ENCODE data around the gene FEZ2. TPM values are rescaled to one million over a fixed set of nuclear protein-coding genes. Genes with fewer than 3 reads are reported as not detected.

Gene FEZ2
- total and polyA plus RNA-seq, 2 of the 13 experiments (the other 11 are each of a cell fraction or from before 2014, with no cell fraction given) = 42.5 to 59.1 TPM

GRCh38 chr2:36613801-36614200, 15.8 kb upstream of the FEZ2 start:
- Histone ChIP-seq H4K20me1 (ENCODE audit: insufficient read depth, low read length) (no peaks in the 10 kb centered on the region), H3K9ac (ENCODE audit: insufficient read depth, low read depth, low read length) (no peak overlapping the region), H2AFZ (ENCODE audit: low read length) (no peak overlapping the region), H3K4me2 (ENCODE audit: low read depth, low read length) (no peak overlapping the region), H3K4me1 (ENCODE audit: insufficient read depth, low read length) (no peaks in the 10 kb centered on the region), H3K79me2 (ENCODE audit: insufficient read depth, low read length) (no peaks in the 10 kb centered on the region), H3K4me3 (replicated peaks in 1 of 3; ENCODE audit: insufficient read depth in 1 of 3, low read depth in 2 of 3, low read length in 3 of 3) (no peak overlapping the region), H3K27me3 (ENCODE audit: control insufficient read depth in 1 of 2, insufficient read depth in 2 of 2, low read length in 2 of 2) (no peaks in the 10 kb centered on the region), H3K36me3 (replicated peaks in 1 of 2; ENCODE audit: control insufficient read depth in 1 of 2, insufficient read depth in 2 of 2, low read length in 2 of 2) (no peaks in the 10 kb centered on the region), H3K9me3 (ENCODE audit: low read length) (no peaks in the 10 kb centered on the region), H3K27ac (ENCODE audit: extremely low read length, insufficient read depth, low read length) (no peak overlapping the region)
- ChIA-PET CTCF (ENCODE audit: low intra/inter-chr PET ratio, low total read pairs) (no interaction called here), POLR2A (interaction anchor here (1.2 kb wide), 1 partner anchor 16 kb away, joined by 3 read pairs; the partner anchor contains the start of gene FEZ2)
- in situ Hi-C loops (cut with HindIII; ENCODE audit: extremely low pct_ligation_motif_present, low pct_unique_long_range_greater_than_20kb) = no loop called here
- no TSS peak for BruUV-seq (replicated peaks)
- 15% methylated on average over 1 of the region's 1 CpG for WGBS (ENCODE audit: low lambda C conversion rate)
- FAIRE-seq (no peak), DNase-seq (ENCODE audit: low spot score) (no peak), ATAC-seq (no peak)
- intact Hi-C loops (cut with micrococcal nuclease; ENCODE audit: unreplicated experiment) = no loop called here
- TF ChIP-seq ZNF629 (CRISPR knock-in tag; conservative IDR thresholded peaks at IDR 0.05) (no peak), ZNF672 (CRISPR knock-in tag; IDR thresholded peaks at IDR 0.05) (no peak), HNF1A (IDR thresholded peaks at IDR 0.05; ENCODE audit: low read depth) (no peak), HNF1A (CRISPR knock-in tag; IDR thresholded peaks at IDR 0.05; ENCODE audit: borderline replicate concordance) (no peak), TP53 (CRISPR knock-in tag; conservative IDR thresholded peaks at IDR 0.05) (no peak), ZNF646 (CRISPR knock-in tag; IDR thresholded peaks at IDR 0.05) (no peak), ARID3A (IDR thresholded peaks at IDR 0.05; ENCODE audit: low read depth, low read length) (no peak), PLSCR1 (CRISPR knock-in tag; IDR thresholded peaks at IDR 0.05; ENCODE audit: borderline replicate concordance) (no peak), ZNF770 (CRISPR knock-in tag; IDR thresholded peaks at IDR 0.05) (no peak)
